DOHH2 (cell line): ENCODE results near the gene RAD51B.

Experiments
- EZH2phosphoT487 ChIP-seq: fragments of 200-600 bp; sonication (generic); IDR thresholded peaks from 2 replicates; pipeline ENCODE4 v1.6.1; 2017; ENCODE audit warnings: borderline replicate concordance, mild to moderate bottlenecking, antibody characterized with exemption, low read length, moderate library complexity, mixed read lengths
- TF ChIP-seq, protein P1 (sequence below): fragments of 200-600 bp; sonication (generic); IDR thresholded peaks from one replicate; pipeline ENCODE4 v1.5.1; 2014; ENCODE audit warnings: antibody characterized with exemption, mild to moderate bottlenecking, low read depth, low read length; ENCODE audit not compliant: poor library complexity, severe bottlenecking

DNA sequence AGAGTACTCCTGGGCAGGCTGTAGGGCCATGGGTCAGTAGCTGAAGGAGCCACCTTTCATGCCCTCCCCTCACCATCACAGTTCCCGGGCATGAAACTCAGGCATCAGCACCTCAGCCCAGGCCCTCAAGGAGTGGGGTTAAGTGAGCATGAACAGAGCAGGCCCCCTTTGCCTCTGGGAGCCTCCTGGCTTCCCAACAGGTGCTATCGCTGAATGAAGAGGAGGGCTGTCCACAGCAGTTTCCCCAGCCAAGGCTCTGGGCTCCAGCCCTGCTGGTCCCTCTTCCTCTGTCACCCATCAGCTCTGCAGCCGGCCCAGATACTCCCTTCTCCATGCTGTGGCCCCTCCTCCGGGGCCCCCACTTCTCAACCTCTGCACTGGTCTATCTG, 789.0 kb downstream of the RAD51B start:
- TF ChIP-seq, protein P1, sequence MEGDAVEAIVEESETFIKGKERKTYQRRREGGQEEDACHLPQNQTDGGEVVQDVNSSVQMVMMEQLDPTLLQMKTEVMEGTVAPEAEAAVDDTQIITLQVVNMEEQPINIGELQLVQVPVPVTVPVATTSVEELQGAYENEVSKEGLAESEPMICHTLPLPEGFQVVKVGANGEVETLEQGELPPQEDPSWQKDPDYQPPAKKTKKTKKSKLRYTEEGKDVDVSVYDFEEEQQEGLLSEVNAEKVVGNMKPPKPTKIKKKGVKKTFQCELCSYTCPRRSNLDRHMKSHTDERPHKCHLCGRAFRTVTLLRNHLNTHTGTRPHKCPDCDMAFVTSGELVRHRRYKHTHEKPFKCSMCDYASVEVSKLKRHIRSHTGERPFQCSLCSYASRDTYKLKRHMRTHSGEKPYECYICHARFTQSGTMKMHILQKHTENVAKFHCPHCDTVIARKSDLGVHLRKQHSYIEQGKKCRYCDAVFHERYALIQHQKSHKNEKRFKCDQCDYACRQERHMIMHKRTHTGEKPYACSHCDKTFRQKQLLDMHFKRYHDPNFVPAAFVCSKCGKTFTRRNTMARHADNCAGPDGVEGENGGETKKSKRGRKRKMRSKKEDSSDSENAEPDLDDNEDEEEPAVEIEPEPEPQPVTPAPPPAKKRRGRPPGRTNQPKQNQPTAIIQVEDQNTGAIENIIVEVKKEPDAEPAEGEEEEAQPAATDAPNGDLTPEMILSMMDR, result no peak
- no peak for TF ChIP-seq EZH2phosphoT487
